GM21390 (cell line): ENCODE measurements around the gene ELAVL4.
"Not testable (repeated sequence)": the region's sequence is repeated elsewhere in the genome, so short reads cannot be mapped to it uniquely, and the experiment has no call there.

Source experiments
- ATAC-seq: cut with Tn5 transposase; IDR thresholded peaks from one replicate; pipeline ENCODE4 v1.9.1; 2021; ENCODE audit not compliant: unreplicated experiment

ELAVL4 gene

DNA sequence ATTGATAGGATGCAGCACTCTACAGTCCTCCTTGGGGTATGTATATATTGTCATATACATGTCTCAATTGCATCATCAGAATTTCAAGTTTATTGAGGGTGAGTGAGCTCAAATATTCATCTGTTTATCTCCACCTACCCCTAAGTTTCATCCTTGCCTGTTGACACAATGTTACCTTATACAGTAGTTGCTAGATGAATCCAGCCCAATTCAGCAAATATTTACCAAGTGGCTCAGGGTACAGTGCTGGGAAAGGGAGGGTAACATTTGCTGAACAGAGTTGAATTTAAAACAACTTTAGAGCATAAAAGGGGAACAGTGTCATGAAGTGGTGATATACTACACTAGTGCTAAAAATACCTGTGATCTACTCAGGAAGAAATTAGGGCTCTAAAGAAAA lies 14.4 kb downstream of the ELAVL4 start:
- ATAC-seq = no peak

GRCh38 chr1:50126927-50127715 lies 18.4 kb downstream of the ELAVL4 start:
- no peak for ATAC-seq

- ATAC-seq = no peak
Observed at GRCh38 chr1:50129201-50129600, 20.5 kb downstream of the ELAVL4 start.

DNA sequence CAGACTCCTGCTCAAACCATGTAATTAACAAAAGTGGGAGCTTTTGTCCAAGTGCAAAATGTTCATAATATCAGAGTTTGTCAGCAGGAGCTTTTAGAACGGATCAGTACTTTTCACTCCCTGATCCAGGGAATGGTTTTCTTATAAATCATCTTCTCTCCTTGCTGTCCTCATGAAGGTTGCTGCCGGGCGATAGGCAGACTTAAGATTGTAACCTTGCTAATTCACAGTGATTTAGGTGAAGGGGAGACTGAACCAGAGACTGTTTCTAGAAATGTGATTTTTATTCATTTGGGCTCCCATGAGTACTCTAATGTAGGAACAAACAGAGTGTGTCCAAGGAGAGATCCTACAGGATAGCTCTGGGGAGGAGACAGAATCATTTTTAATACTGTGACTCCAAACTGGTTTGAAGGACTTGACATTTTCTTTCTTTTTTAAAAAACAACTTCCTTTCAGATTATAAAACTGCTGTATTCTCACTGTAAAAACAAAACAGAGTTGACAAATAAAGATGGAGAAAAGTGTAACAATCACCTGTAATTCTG lies 23.7 kb downstream of the ELAVL4 start:
- no peak for ATAC-seq

GRCh38 chr1:50135716-50136115 lies 27.0 kb downstream of the ELAVL4 start:
- no peak for ATAC-seq

DNA sequence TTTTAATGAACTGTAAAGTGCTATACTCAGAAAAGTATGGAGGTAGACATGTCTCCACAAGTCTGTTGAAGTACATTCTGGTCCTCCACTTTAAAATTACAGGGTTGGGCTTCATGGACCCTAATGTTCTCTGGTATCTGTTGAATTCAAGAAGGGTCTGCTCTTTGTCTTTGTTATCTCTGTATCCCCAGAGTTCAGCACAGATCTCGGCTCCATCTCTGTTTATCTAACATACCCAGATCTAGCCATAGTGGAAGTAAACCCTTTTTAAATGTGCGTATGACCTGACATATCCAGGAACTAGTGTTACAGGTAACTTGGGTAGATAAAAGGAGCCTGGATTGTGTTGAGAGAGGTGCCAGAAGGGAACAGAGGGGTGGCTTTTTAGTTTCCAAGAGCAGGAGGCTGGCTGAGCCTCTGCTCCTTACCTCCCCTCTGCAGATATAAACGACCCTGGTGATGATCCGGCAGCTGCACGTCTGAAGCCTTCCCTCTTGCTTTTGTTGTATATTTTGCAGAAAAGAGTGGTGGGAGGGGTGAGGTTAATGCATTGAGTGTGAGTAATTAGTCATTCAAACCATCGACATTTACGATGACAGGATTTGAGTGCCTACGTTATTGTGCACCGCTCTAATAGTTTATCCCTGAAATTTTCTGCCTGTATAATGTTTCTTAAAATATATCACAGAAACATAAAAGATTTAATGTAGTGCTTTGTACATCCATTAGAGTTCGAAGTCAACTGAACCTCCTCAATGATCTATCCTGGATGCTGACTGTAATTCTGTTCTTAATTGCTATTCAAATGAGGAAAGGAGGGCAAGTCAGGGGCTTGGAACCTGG lies 30.8 kb downstream of the ELAVL4 start:
- no peak for ATAC-seq

DNA sequence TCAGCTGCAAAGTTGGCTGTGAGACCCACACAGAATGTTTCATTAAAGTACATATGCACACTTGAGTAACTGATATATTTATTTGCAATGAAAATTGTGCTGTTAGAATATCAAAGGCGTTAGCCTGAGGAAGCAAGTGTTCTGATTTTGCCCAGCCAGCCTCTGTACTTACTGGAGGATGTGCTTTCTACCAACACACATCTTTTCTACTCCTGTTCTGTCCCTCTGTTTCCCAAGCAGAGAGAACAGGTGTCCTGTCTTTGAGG lies 31.4 kb downstream of the ELAVL4 start:
- no peak for ATAC-seq

DNA sequence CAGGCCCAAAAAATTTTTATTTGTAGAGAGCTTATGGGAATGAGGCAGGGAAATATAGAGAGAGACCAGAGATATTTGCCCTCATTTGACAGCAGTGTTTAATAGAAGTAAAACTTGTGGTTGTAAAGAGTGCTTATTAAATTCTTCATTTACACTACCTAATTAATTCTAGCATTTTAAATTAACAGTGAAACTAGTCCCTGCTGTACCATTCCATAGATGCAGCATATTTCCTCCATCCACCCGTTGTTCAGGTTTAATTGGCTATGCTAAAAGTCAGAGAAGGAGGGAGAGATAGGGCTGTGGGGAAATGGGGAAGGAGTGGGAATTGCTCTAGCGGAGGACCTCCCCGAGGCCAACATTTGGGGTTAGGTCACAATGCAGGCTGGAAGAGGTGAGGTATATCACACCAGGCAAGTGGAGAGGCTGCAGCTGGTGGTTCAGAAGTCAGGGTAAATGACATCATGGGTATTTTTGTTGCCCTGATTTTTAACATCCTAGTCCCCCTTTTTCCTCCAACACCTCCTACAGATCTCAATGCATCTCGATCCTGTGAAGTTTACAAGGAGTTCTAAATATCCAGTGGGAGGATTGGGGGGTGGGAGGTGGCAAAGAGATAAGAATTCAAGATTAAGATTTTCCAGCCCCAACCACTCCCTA lies 38.6 kb downstream of the ELAVL4 start:
- ATAC-seq = no peak

DNA sequence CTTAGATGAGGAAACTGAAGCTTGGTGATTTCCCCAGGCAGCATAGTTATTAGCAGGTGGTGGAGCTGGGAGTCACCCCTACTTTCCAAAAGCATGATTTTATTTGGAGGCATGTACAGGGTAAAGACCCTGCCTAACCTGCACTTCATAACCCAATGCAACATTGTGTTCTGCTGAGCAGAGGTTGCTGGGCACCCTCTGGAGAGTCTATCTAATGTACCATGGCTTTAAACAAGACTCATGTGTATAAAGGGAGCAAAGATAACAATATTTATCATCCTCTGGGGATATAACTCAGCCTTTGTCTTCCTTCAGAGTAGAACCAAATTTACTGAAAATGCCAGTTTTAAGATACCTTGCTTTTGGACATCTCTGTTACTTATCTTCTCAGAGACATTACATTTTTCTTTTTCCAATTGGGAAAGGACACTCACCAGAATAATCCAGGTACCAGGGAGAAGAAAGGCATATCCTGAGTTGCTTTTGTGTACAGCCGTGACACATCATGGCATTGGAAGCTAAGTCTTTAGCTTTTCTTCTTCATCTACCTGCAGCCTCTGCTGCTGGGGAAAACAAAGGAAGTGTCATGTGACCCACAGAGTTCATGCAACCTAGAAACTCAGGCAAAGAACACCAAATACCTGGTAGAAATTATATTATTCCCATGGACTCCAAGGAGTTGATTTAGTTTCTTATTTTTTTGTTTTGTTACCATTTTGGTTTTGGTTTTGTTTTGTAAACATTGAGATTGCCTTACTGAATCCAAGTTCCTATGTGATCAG lies 39.6 kb downstream of the ELAVL4 start:
- no peak for ATAC-seq

- no peak for ATAC-seq
Observed at GRCh38 chr1:50152236-50152635, 43.5 kb downstream of the ELAVL4 start.

- ATAC-seq = no peak
Observed at GRCh38 chr1:50155541-50155940, 46.8 kb downstream of the ELAVL4 start.

GRCh38 chr1:50156241-50157010 lies 47.7 kb downstream of the ELAVL4 start:
- no peak for ATAC-seq

DNA sequence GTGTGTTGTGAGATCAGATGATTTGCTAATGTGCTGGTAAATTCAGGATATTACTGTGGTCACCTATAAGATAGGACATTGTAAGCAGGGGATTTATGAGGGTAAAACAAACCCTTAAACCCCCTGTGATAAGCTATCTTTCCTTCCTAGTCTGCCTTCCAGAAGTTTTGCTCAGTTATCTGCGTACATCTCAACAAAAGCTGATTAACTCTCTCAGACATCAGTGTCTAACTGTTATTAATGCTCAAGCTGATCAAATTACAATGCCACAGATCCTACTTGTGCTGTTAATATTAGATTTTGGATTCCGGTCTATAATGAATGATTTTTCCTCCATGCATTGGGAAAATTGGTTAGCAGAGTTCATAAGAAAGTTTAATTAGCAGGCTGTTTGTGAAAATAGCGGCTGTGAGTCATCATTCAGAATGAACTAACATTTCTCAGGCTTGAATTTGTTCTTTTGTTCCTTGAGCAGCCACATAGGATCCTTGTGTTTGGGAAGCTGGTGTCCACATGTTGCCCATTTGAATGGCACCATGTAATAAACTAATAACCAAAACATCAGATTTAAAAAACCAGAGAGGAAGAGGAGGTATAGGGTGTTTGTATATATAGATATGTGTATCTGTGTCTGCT lies 48.7 kb downstream of the ELAVL4 start:
- ATAC-seq = no peak

GRCh38 chr1:50158421-50158820 lies 49.7 kb downstream of the ELAVL4 start:
- no peak for ATAC-seq

- no peak for ATAC-seq
Observed at GRCh38 chr1:50163680-50164079, 55.0 kb downstream of the ELAVL4 start.

DNA sequence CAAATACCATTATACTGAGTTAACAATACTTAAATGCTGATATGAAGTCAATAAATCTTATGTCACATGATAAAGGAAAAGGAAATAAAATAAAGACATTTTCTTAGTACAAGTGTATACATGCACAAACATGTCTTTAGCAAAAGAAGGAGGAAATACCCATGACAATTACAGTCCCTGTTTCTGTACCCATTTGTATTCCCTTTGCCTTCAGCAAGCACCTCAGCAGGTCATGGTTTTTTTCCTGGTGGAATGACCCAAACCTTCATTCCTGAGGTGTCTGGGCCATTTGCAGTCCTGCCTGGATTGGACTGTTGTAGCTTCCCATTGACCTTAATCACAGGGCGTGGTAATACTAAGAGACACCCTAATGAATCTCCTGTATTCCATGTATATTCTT lies 57.6 kb downstream of the ELAVL4 start:
- not testable (repeated sequence) for ATAC-seq

DNA sequence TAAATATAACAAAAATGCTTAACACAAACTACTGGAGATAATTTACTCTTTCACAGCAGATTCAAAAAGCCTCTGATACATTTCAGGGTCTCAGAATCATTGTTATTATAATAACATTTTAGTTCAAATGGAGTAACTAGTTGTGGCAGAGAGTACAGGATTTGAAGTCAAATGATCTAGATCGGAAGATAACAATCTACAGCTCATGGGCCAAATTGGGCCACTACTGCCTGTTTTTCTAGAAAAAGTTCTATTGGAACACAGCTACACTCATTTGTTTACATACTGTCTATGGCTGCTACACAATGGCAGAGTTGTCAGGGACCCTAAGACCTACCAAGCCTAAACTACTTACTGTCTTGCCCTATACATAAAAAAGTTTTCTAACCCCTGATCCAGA lies 63.6 kb downstream of the ELAVL4 start:
- ATAC-seq = no peak

DNA sequence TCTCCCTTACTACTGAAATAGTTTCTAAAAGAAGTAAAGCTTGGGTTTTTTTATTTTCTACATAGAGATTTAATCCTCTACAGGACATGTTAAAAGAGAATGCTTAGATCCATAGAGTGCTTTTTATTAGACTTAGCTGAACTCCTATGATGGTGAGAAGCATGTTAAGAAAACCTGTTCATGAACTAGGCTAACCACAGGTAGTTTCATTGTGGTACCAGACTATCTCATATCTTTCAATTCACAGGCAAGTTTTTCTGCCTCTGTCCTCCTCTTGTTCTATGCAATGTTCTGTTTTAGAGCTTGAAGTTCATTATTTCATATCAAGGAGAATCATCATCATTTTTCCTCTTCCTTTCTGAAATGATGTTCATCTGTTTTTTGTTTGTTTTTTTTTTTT lies 65.4 kb downstream of the ELAVL4 start:
- ATAC-seq = no peak

DNA sequence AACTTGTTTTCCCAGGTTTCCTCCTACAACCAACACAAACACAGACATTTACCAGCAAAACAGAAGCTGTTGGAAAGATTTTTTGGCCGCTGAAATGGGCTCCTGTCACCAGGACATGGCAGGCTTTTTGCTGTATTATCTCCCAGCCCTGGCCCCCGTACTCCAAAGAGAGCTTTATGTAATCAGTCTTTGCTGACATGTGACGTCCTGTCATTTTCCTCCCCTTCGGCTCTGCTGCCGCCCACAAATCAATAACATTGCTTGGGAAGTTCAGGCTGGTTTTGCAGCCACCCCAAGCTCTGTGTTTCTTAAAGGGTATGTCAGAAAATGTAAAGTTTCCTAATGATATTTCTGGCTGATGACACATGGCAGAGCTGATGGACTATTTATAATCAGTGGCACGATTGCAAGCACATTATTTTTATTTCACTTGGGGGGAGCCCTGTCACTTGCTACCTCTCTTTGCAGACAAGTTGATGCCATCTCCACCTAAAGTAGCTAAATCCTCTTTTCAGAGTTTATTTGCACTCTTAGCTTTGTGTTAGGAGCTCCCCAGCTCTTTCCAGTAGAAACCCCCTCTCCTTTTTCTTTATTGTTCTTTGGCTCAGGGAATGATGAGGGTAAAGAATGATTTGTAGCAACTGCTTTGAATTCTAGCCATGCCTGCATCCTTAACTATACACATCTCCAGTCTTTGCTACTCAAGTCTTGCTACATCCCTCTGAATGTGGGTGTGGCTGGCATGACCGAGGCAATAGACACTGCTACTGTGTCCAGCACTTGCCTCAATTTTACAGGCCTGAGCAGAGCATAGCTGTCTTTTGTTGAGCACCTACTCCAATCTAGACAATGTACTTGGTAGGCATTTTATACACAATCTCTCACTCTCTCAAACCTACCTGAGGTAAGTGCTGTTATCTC lies 67.3 kb downstream of the ELAVL4 start:
- no peak for ATAC-seq
